ENCODE measurements around the gene PDSS2. TPM values are rescaled to one million over a fixed set of nuclear protein-coding genes. Genes with fewer than 3 reads are reported as not detected.
"Not testable (repeated sequence)": the region's sequence is repeated elsewhere in the genome, so short reads cannot be mapped to it uniquely, and the experiment has no call there.

The PDSS2 gene
- total RNA-seq, 1 experiment from 2014 or later: 17.7 TPM

- POLR2A ChIA-PET: no interaction called here
- TF ChIP-seq POLR2AphosphoS5 (IDR thresholded peaks at IDR 0.05; ENCODE audit: low read depth, low read length) (no peak), SIN3A (IDR thresholded peaks at IDR 0.05; ENCODE audit: borderline replicate concordance, insufficient read depth, low read depth, low read length) (no peak), REST (IDR thresholded peaks at IDR 0.05; ENCODE audit: insufficient read depth in 1 of 2, low read depth in 2 of 2, low read length in 1 of 2) (no peak), CTCF (IDR thresholded peaks at IDR 0.05) (no peak), TCF7L2 (IDR thresholded peaks at IDR 0.05; ENCODE audit: low read depth, low read length) (no peak)
- BruUV-seq (replicated peaks): no TSS peak
- ATAC-seq (no peak), DNase-seq (ENCODE audit: low read depth, low spot score) (no peak)
- intact Hi-C loops (cut with micrococcal nuclease; ENCODE audit: unreplicated experiment) (no loop called here), in situ Hi-C loops (cut with HindIII; ENCODE audit: low pct_unique_long_range_greater_than_20kb, low sequenced_read_pairs) (no loop called here)
- no peaks in the 10 kb centered on the region for H3K27me3 ChIP-seq (ENCODE audit: control insufficient read depth, insufficient read depth, low read length)
- CTCF ChIA-PET: no interaction called here
- H3K9me3 ChIP-seq (ENCODE audit: control insufficient read depth, insufficient read depth, low read depth, low read length): no peaks in the 10 kb centered on the region; the same call in 1 of the 2 replicates
- H3K4me3 ChIP-seq (ENCODE audit: low read depth in 2 of 2, low read length in 2 of 2): no peak overlapping the region
- H3K4me1 ChIP-seq (ENCODE audit: control insufficient read depth, insufficient read depth, low read length): no peaks in the 10 kb centered on the region
- H3K36me3 ChIP-seq (ENCODE audit: control insufficient read depth, insufficient read depth, low read length): no peaks in the 10 kb centered on the region
- no peak overlapping the region for H3K27ac ChIP-seq (ENCODE audit: low read length)
These were observed 89.9 kb downstream of the PDSS2 start for GRCh38 chr6:107369493-107369892.

GRCh38 chr6:107368471-107368870 is 90.9 kb downstream of the PDSS2 start:
- ChIA-PET POLR2A (no interaction called here), CTCF (no interaction called here)
- DNase-seq (ENCODE audit: low read depth, low spot score): no peak
- H3K4me1 ChIP-seq (ENCODE audit: control insufficient read depth, insufficient read depth, low read length): no peaks in the 10 kb centered on the region
- no peak overlapping the region for H3K4me3 ChIP-seq (ENCODE audit: low read depth in 2 of 2, low read length in 2 of 2)
- no peaks in the 10 kb centered on the region for H3K36me3 ChIP-seq (ENCODE audit: control insufficient read depth, insufficient read depth, low read length)
- no peaks in the 10 kb centered on the region; the same call in 1 of the 2 replicates for H3K9me3 ChIP-seq (ENCODE audit: control insufficient read depth, insufficient read depth, low read depth, low read length)
- BruUV-seq (replicated peaks): no TSS peak
- intact Hi-C loops (cut with micrococcal nuclease; ENCODE audit: unreplicated experiment) (no loop called here), in situ Hi-C loops (cut with HindIII; ENCODE audit: low pct_unique_long_range_greater_than_20kb, low sequenced_read_pairs) (no loop called here)
- H3K27ac ChIP-seq (ENCODE audit: low read length): no peak overlapping the region
- no peaks in the 10 kb centered on the region for H3K27me3 ChIP-seq (ENCODE audit: control insufficient read depth, insufficient read depth, low read length)
- no peak for ATAC-seq
- TF ChIP-seq TCF7L2 (IDR thresholded peaks at IDR 0.05; ENCODE audit: low read depth, low read length): no peak
- TF ChIP-seq POLR2AphosphoS5 (IDR thresholded peaks at IDR 0.05; ENCODE audit: low read depth, low read length): no peak
- TF ChIP-seq SIN3A (IDR thresholded peaks at IDR 0.05; ENCODE audit: borderline replicate concordance, insufficient read depth, low read depth, low read length): no peak
- TF ChIP-seq CTCF (IDR thresholded peaks at IDR 0.05): no peak
- no peak for TF ChIP-seq REST (IDR thresholded peaks at IDR 0.05; ENCODE audit: insufficient read depth in 1 of 2, low read depth in 2 of 2, low read length in 1 of 2)

DNA sequence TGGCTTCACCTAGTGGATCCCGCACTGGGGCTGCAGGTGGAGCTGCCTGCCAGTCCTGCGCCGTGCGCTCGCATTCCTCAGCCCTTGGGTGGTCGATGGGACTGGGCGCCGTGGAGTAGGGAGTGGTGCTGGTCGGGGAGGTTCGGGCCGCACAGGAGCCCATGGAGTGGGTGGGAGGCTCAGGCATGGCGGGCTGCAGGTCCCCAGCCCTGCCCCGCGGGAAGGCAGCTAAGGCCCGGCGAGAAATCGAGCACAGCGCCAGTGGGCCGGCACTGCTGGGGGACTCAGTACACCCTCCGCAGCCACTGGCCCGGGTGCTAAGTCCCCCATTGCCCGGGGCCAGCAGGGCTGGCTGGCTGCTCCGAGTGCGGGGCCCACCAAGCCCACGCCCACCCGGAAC is 95.2 kb downstream of the PDSS2 start:
- H3K27ac ChIP-seq (ENCODE audit: low read length); BruUV-seq (replicated peaks): not testable (repeated sequence)

More for the DNA sequence above, 95.2 kb downstream of the PDSS2 start:
- H3K4me1 ChIP-seq (ENCODE audit: control insufficient read depth, insufficient read depth, low read length); H3K27me3 ChIP-seq (ENCODE audit: control insufficient read depth, insufficient read depth, low read length); intact Hi-C loops (cut with micrococcal nuclease; ENCODE audit: unreplicated experiment); CTCF ChIA-PET; in situ Hi-C loops (cut with HindIII; ENCODE audit: low pct_unique_long_range_greater_than_20kb, low sequenced_read_pairs); H3K36me3 ChIP-seq (ENCODE audit: control insufficient read depth, insufficient read depth, low read length); H3K4me3 ChIP-seq (ENCODE audit: low read depth in 2 of 2, low read length in 2 of 2); POLR2A ChIA-PET; ATAC-seq; H3K9me3 ChIP-seq (ENCODE audit: control insufficient read depth, insufficient read depth, low read depth, low read length); DNase-seq (ENCODE audit: low read depth, low spot score): not testable (repeated sequence)

Measured in Panc1 (cell line).